ENCODE data around the gene LAPTM5. TPM values are rescaled to one million over a fixed set of nuclear protein-coding genes. Genes with fewer than 3 reads are reported as not detected.

LAPTM5 gene
- total RNA-seq, 1 experiment from 2014 or later: not detected

DNA sequence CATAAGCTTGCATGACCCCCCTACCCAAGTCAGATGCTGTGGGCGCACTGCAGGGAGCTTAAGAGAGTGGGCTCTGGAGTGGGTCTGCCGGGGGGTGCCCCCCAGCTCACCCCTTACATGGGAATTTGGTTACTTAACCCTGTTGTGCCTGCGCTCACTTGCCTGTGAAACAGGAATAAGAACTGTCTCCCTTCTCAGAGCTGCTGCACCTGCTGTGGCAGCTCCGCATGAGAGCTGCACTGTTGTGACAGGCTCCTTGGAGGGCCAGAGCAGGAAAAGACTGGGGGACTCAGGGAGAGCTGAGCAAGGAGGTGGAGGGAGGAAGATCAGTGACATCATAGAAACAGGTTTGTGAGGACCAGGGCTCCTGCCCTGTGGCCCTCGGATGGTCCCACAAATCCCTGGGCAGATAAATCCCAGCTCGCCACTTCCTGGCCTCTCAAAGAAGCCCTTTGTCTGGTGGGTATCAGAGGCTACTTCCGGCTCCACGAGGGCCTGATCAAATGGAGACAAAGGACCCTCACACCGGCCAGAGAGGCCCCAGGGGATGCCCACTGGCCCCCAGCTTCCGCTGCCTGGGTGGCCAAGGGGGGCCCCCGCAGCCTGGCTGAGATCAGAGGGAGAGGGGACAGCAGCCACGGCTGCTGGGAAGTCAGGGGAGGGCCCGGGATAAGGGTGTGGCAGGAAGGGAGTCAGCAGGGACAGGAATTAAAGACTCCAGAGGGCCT lies 28.9 kb upstream of the LAPTM5 start:
- no peak overlapping the region for H3K4me3 Mint-ChIP-seq (ENCODE audit: low read depth, unreplicated experiment)
- no TSS peak for BruUV-seq (replicated peaks)
- peak; percentile 16 for DNase-seq
- TF ChIP-seq, protein P1, sequence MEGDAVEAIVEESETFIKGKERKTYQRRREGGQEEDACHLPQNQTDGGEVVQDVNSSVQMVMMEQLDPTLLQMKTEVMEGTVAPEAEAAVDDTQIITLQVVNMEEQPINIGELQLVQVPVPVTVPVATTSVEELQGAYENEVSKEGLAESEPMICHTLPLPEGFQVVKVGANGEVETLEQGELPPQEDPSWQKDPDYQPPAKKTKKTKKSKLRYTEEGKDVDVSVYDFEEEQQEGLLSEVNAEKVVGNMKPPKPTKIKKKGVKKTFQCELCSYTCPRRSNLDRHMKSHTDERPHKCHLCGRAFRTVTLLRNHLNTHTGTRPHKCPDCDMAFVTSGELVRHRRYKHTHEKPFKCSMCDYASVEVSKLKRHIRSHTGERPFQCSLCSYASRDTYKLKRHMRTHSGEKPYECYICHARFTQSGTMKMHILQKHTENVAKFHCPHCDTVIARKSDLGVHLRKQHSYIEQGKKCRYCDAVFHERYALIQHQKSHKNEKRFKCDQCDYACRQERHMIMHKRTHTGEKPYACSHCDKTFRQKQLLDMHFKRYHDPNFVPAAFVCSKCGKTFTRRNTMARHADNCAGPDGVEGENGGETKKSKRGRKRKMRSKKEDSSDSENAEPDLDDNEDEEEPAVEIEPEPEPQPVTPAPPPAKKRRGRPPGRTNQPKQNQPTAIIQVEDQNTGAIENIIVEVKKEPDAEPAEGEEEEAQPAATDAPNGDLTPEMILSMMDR (IDR thresholded peaks at IDR 0.05; ENCODE audit: unreplicated experiment): no peak
- H3K9me3 Mint-ChIP-seq (ENCODE audit: low read depth, unreplicated experiment): no peaks in the 10 kb centered on the region
- CTCF ChIA-PET: interaction anchor here (0.5 to 1.0 kb wide), 9 partner anchors 14 to 455 kb away, joined by 3 to 8 read pairs (median 4); no protein-coding TSS in a partner anchor
- intact Hi-C loops (cut with micrococcal nuclease; ENCODE audit: unreplicated experiment): no loop called here
- H3K36me3 Mint-ChIP-seq (ENCODE audit: insufficient read depth, unreplicated experiment): no peaks in the 10 kb centered on the region
- peaks cover 49% of the 10 kb centered on the region for H3K27me3 Mint-ChIP-seq (ENCODE audit: unreplicated experiment)
- H3K4me1 Mint-ChIP-seq (ENCODE audit: low read depth, unreplicated experiment): peaks cover 8% of the 10 kb centered on the region
- peak overlapping the region; percentile 29 for H3K27ac Mint-ChIP-seq (ENCODE audit: unreplicated experiment)

DNA sequence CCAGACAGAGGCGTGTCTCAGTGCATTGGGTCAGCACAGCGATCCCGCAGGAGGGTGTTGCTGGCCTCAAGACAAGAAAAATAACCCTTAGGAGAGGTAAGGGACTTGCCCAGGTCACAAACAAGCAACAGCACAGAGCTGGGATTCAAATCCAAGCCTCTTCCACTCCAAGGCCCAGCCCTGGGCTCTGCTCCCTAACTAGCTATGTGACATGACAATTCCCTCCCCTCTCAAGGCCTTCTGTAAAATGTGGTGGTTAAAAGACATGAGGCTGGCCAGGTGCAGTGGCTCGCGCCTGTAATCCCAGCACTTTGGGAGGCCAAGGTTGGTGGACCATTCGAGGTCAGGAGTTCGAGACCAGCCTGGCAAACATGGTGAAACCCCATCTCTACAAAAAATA lies 28.1 kb upstream of the LAPTM5 start:
- no peak overlapping the region for H3K27ac Mint-ChIP-seq (ENCODE audit: unreplicated experiment)
- CTCF ChIA-PET: no interaction called here
- no TSS peak for BruUV-seq (replicated peaks)
- no peak for DNase-seq
- H3K36me3 Mint-ChIP-seq (ENCODE audit: insufficient read depth, unreplicated experiment): no peaks in the 10 kb centered on the region
- TF ChIP-seq, protein P1 (IDR thresholded peaks at IDR 0.05; ENCODE audit: unreplicated experiment): no peak
- intact Hi-C loops (cut with micrococcal nuclease; ENCODE audit: unreplicated experiment): no loop called here
- H3K4me3 Mint-ChIP-seq (ENCODE audit: low read depth, unreplicated experiment): no peak overlapping the region
- no peaks in the 10 kb centered on the region for H3K9me3 Mint-ChIP-seq (ENCODE audit: low read depth, unreplicated experiment)
- H3K4me1 Mint-ChIP-seq (ENCODE audit: low read depth, unreplicated experiment): peaks cover 8% of the 10 kb centered on the region
- H3K27me3 Mint-ChIP-seq (ENCODE audit: unreplicated experiment): peaks cover 49% of the 10 kb centered on the region

DNA sequence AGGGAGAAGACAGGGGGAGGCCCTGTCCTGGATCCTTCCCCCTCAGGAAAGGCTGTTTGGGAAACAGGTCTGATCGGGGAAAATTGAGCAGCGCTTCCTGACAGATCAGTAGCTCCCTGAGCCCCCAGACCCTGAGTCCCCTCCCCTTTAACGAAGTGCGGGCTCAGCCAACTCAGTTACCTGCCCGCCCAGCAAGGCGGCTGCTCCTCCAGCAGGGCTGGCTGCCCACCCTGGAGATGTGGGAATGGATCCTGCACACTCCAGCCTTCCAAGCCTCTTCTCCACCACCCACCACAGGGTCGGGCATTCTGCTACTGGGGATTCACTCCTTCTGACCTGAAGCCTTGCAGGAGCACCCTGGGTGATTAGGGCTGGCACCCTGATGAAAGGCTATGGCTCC lies 27.6 kb upstream of the LAPTM5 start:
- H3K4me1 Mint-ChIP-seq (ENCODE audit: low read depth, unreplicated experiment): peaks cover 8% of the 10 kb centered on the region
- H3K27me3 Mint-ChIP-seq (ENCODE audit: unreplicated experiment): peaks cover 49% of the 10 kb centered on the region
- DNase-seq: no peak
- CTCF ChIA-PET: interaction anchor here (0.6 kb wide), 1 partner anchor 41 kb away, joined by 7 read pairs; no protein-coding TSS in a partner anchor
- H3K9me3 Mint-ChIP-seq (ENCODE audit: low read depth, unreplicated experiment): no peaks in the 10 kb centered on the region
- H3K27ac Mint-ChIP-seq (ENCODE audit: unreplicated experiment): no peak overlapping the region
- no peaks in the 10 kb centered on the region for H3K36me3 Mint-ChIP-seq (ENCODE audit: insufficient read depth, unreplicated experiment)
- H3K4me3 Mint-ChIP-seq (ENCODE audit: low read depth, unreplicated experiment): no peak overlapping the region
- BruUV-seq (replicated peaks): no TSS peak
- TF ChIP-seq, protein P1 (IDR thresholded peaks at IDR 0.05; ENCODE audit: unreplicated experiment): no peak
- intact Hi-C loops (cut with micrococcal nuclease; ENCODE audit: unreplicated experiment): no loop called here

- CTCF ChIA-PET: interaction anchor here (0.8 to 1.9 kb wide), 7 partner anchors 11 to 142 kb away, joined by 3 to 32 read pairs (median 4); no protein-coding TSS in a partner anchor
- Mint-ChIP-seq H3K27me3 (ENCODE audit: unreplicated experiment) (peaks cover 42% of the 10 kb centered on the region), H3K36me3 (ENCODE audit: insufficient read depth, unreplicated experiment) (no peaks in the 10 kb centered on the region), H3K9me3 (ENCODE audit: low read depth, unreplicated experiment) (no peaks in the 10 kb centered on the region), H3K4me1 (ENCODE audit: low read depth, unreplicated experiment) (peaks cover 8% of the 10 kb centered on the region), H3K4me3 (ENCODE audit: low read depth, unreplicated experiment) (no peak overlapping the region), H3K27ac (ENCODE audit: unreplicated experiment) (no peak overlapping the region)
- BruUV-seq (replicated peaks): no TSS peak
- no peak for DNase-seq
- TF ChIP-seq, protein P1 (IDR thresholded peaks at IDR 0.05; ENCODE audit: unreplicated experiment): no peak
- intact Hi-C loops (cut with micrococcal nuclease; ENCODE audit: unreplicated experiment): loop anchor here (1.0 kb wide), 1 partner anchor 128 kb away; no protein-coding TSS in a partner anchor
Observed at GRCh38 chr1:30783256-30783915, 25.8 kb upstream of the LAPTM5 start.
